Panc1 (cell line): ENCODE results near the gene ZNF692. TPM values are rescaled to one million over a fixed set of nuclear protein-coding genes. Genes with fewer than 3 reads are reported as not detected.

Experiments
- ATAC-seq: fragments of 200-7000 bp; cut with Tn5 transposase; 2 replicates; pipeline ENCODE4 v1.9.1; 2020; ENCODE audit warnings: mild to moderate bottlenecking, moderate library complexity
- BruUV-seq: library from RNA; stranded (reverse); fragments of 400-500 nt; replicated peaks from 2 replicates; lab custom pipeline; 2021; lab: Mats Ljungman, UMichigan
- CTCF ChIA-PET: fragments of 300-600 bp; sonication (Branson Sonifier 250); formaldehyde crosslinking; loops from one replicate; lab custom pipeline; 2022; ENCODE audit warnings: antibody characterized with exemption; lab: Charles Lee
- POLR2A ChIA-PET: fragments of 300-600 bp; sonication (Branson Sonifier 250); formaldehyde crosslinking; loops from one replicate; lab custom pipeline; 2022; ENCODE audit warnings: antibody characterized with exemption; lab: Charles Lee
- DNase-seq: peaks from one replicate; pipeline ENCODE4 v3.0.0-alpha.2; 2010; ENCODE audit warnings: low read depth, low spot score
- H3K27ac ChIP-seq: 2 replicates; pipeline ENCODE4 v1.5.1; 2011; ENCODE audit warnings: mild to moderate bottlenecking, low read length, inconsistent platforms
- H3K27me3 ChIP-seq: fragments of 200-500 bp; sonication (Bioruptor generic); 2 replicates; pipeline ENCODE4 v1.6.0; 2014; ENCODE audit warnings: low read length, inconsistent platforms; ENCODE audit not compliant: control insufficient read depth, insufficient read depth
- H3K36me3 ChIP-seq: fragments of 200-500 bp; sonication (Bioruptor generic); 2 replicates; pipeline ENCODE4 v1.5.1; 2014; ENCODE audit warnings: inconsistent platforms, mild to moderate bottlenecking, low read length, moderate library complexity; ENCODE audit not compliant: control insufficient read depth, insufficient read depth
- H3K4me1 ChIP-seq: 2 replicates; pipeline ENCODE4 v1.5.1; 2011; ENCODE audit warnings: inconsistent platforms, mild to moderate bottlenecking, low read length, moderate library complexity; ENCODE audit not compliant: control insufficient read depth, insufficient read depth
- H3K4me3 ChIP-seq, 2 experiments: 2 replicates each; pipeline ENCODE4 v1.5.1; 2011 to 2012; ENCODE audit warnings: low read depth in 2 of 2, low read length in 2 of 2, mild to moderate bottlenecking in 2 of 2, inconsistent platforms in 1 of 2, moderate library complexity in 1 of 2
- H3K9me3 ChIP-seq: fragments of 200-500 bp; sonication (Bioruptor generic); 2 replicates; pipeline ENCODE4 v1.5.1; 2014; ENCODE audit warnings: low read depth, mild to moderate bottlenecking, inconsistent platforms, low read length, moderate library complexity; ENCODE audit not compliant: control insufficient read depth, insufficient read depth
- CTCF ChIP-seq: fragments of 450-650 bp; IDR thresholded peaks from 2 replicates; pipeline ENCODE4 v1.5.1; 2017; ENCODE audit warnings: mild to moderate bottlenecking
- POLR2AphosphoS5 ChIP-seq: IDR thresholded peaks from 2 replicates; pipeline ENCODE4 v1.6.1; 2012; ENCODE audit warnings: mild to moderate bottlenecking, low read depth, low read length, moderate library complexity
- REST ChIP-seq, 2 experiments: IDR thresholded peaks; 2 replicates each; pipeline ENCODE4 v1.6.1; 2011 to 2012; ENCODE audit warnings: low read depth in 2 of 2, control low read depth in 1 of 2, low read length in 1 of 2, mild to moderate bottlenecking in 1 of 2, moderate library complexity in 1 of 2; ENCODE audit not compliant: insufficient read depth in 1 of 2
- SIN3A ChIP-seq: IDR thresholded peaks from 2 replicates; pipeline ENCODE4 v1.6.1; 2012; ENCODE audit warnings: low read depth, mild to moderate bottlenecking, low read length, moderate library complexity, borderline replicate concordance; ENCODE audit not compliant: insufficient read depth
- TCF7L2 ChIP-seq: IDR thresholded peaks from 2 replicates; pipeline ENCODE4 v1.6.1; 2011; ENCODE audit warnings: mild to moderate bottlenecking, low read depth, low read length, inconsistent platforms
- in situ Hi-C: cut with HindIII; loops from 2 replicates; pipeline ENCODE4 v1.10.0; 2016; ENCODE audit warnings: low sequenced_read_pairs, low pct_unique_long_range_greater_than_20kb
- intact Hi-C: fragments of 100-400 bp; cut with micrococcal nuclease; formaldehyde crosslinking; loops from one replicate; pipeline ENCODE4 v1.10.0; 2022; ENCODE audit not compliant: unreplicated experiment
- total RNA-seq: library from RNA; stranded (reverse); gene quantifications from one replicate; pipeline ENCODE4 v1.2.1, GENCODE V29; 2021; ENCODE audit not compliant: unreplicated experiment

ZNF692 gene
- total RNA-seq, 1 experiment from 2014 or later, result 62.3 TPM

- no TSS peak for BruUV-seq
- no peaks in the 10 kb centered on the region for H3K27me3 ChIP-seq
- H3K4me1 ChIP-seq, result no peaks in the 10 kb centered on the region
- ChIA-PET POLR2A (no interaction called here), CTCF (no interaction called here)
- TF ChIP-seq POLR2AphosphoS5, result no peak
- TF ChIP-seq REST (IDR thresholded peaks at IDR 0.05; ENCODE audit: insufficient read depth in 1 of 2, low read depth in 2 of 2, low read length in 1 of 2), result no peak
- TF ChIP-seq CTCF, result no peak
- no peak for TF ChIP-seq TCF7L2
- TF ChIP-seq SIN3A, result no peak
- intact Hi-C loops (no loop called here), in situ Hi-C loops (no loop called here)
- H3K36me3 ChIP-seq, result 0 out of 2 replicates have a peak, but pooled peaks cover 3% of the 10 kb centered on the region
- H3K27ac ChIP-seq, result no peak overlapping the region
- H3K9me3 ChIP-seq, result no peaks in the 10 kb centered on the region
- no peak for DNase-seq
- no peak for ATAC-seq
- H3K4me3 ChIP-seq, result no peak overlapping the region
Observed at GRCh38 chr1:248817065-248817464, 41.8 kb downstream of the ZNF692 start.

- TF ChIP-seq CTCF, result no peak
- no peak for TF ChIP-seq TCF7L2
- no peak for TF ChIP-seq REST (IDR thresholded peaks at IDR 0.05; ENCODE audit: insufficient read depth in 1 of 2, low read depth in 2 of 2, low read length in 1 of 2)
- no peak for TF ChIP-seq SIN3A
- no peak for TF ChIP-seq POLR2AphosphoS5
- ATAC-seq (no peak), DNase-seq (no peak)
- in situ Hi-C loops, result no loop called here
- Histone ChIP-seq H3K27me3 (no peaks in the 10 kb centered on the region), H3K4me3 (no peak overlapping the region), H3K4me1 (no peaks in the 10 kb centered on the region), H3K9me3 (no peaks in the 10 kb centered on the region), H3K36me3 (0 out of 2 replicates have a peak, but pooled peaks cover 3% of the 10 kb centered on the region), H3K27ac (no peak overlapping the region)
- no TSS peak for BruUV-seq
- intact Hi-C loops, result no loop called here
- ChIA-PET CTCF (no interaction called here), POLR2A (no interaction called here)
Observed at GRCh38 chr1:248816042-248816851, 42.6 kb downstream of the ZNF692 start.
